ENCODE data around the gene KCNQ1. TPM values are rescaled to one million over a fixed set of nuclear protein-coding genes. Genes with fewer than 3 reads are reported as not detected.

The KCNQ1 gene
- total RNA-seq, 1 donor from 2014 or later, result 8.5 TPM

GRCh38 chr11:2569321-2569721, 124.5 kb downstream of the KCNQ1 start:
- Mint-ChIP-seq H3K36me3 (no peaks in the 10 kb centered on the region), H3K27ac (no peak overlapping the region)

GRCh38 chr11:2569731-2570210, 125.0 kb downstream of the KCNQ1 start:
- Mint-ChIP-seq H3K27me3 (ENCODE audit: low read depth) (no peaks in the 10 kb centered on the region), H3K4me3 (no peak overlapping the region), H3K27ac (no peak overlapping the region), H3K36me3 (no peaks in the 10 kb centered on the region), H3K4me1 (peaks cover 7% of the 10 kb centered on the region), H3K9me3 (no peaks in the 10 kb centered on the region)
- DNase-seq (ENCODE audit: low spot score in 2 of 2, unreplicated experiment in 2 of 2), result no peak
- no peak for TF ChIP-seq CTCF (IDR thresholded peaks at IDR 0.05; ENCODE audit: unreplicated experiment)

More at GRCh38 chr11:2569321-2569721, 124.5 kb downstream of the KCNQ1 start:
- Mint-ChIP-seq H3K27me3 (ENCODE audit: low read depth) (no peaks in the 10 kb centered on the region), H3K9me3 (no peaks in the 10 kb centered on the region), H3K4me1 (peaks cover 10% of the 10 kb centered on the region), H3K4me3 (no peak overlapping the region)
- TF ChIP-seq CTCF (IDR thresholded peaks at IDR 0.05; ENCODE audit: unreplicated experiment), result no peak
- no peak for DNase-seq (ENCODE audit: low spot score in 2 of 2, unreplicated experiment in 2 of 2)

GRCh38 chr11:2570211-2570811, 125.5 kb downstream of the KCNQ1 start:
- Mint-ChIP-seq H3K9me3 (no peaks in the 10 kb centered on the region), H3K4me1 (peaks cover 6% of the 10 kb centered on the region)

GRCh38 chr11:2570841-2571597, 126.2 kb downstream of the KCNQ1 start:
- no peak for TF ChIP-seq CTCF (IDR thresholded peaks at IDR 0.05; ENCODE audit: unreplicated experiment)
- H3K27me3 Mint-ChIP-seq (ENCODE audit: low read depth), result no peaks in the 10 kb centered on the region
- no peak for DNase-seq (ENCODE audit: low spot score in 2 of 2, unreplicated experiment in 2 of 2)
- H3K36me3 Mint-ChIP-seq, result no peaks in the 10 kb centered on the region
- H3K9me3 Mint-ChIP-seq, result no peaks in the 10 kb centered on the region
- H3K4me1 Mint-ChIP-seq, result peaks cover 6% of the 10 kb centered on the region
- H3K27ac Mint-ChIP-seq, result no peak overlapping the region
- no peak overlapping the region for H3K4me3 Mint-ChIP-seq

More at GRCh38 chr11:2570211-2570811, 125.5 kb downstream of the KCNQ1 start:
- no peaks in the 10 kb centered on the region for H3K36me3 Mint-ChIP-seq
- no peaks in the 10 kb centered on the region for H3K27me3 Mint-ChIP-seq (ENCODE audit: low read depth)
- H3K27ac Mint-ChIP-seq, result no peak overlapping the region
- no peak overlapping the region for H3K4me3 Mint-ChIP-seq
- no peak for TF ChIP-seq CTCF (IDR thresholded peaks at IDR 0.05; ENCODE audit: unreplicated experiment)
- DNase-seq (ENCODE audit: low spot score in 2 of 2, unreplicated experiment in 2 of 2), result no peak

GRCh38 chr11:2571598-2572281, 126.9 kb downstream of the KCNQ1 start:
- H3K4me1 Mint-ChIP-seq, result peaks cover 6% of the 10 kb centered on the region
- H3K9me3 Mint-ChIP-seq, result no peaks in the 10 kb centered on the region
- DNase-seq (ENCODE audit: low spot score in 2 of 2, unreplicated experiment in 2 of 2), result no peak
- H3K4me3 Mint-ChIP-seq, result no peak overlapping the region
- H3K36me3 Mint-ChIP-seq, result no peaks in the 10 kb centered on the region
- no peak overlapping the region for H3K27ac Mint-ChIP-seq
- TF ChIP-seq CTCF (IDR thresholded peaks at IDR 0.05; ENCODE audit: unreplicated experiment), result no peak
- no peaks in the 10 kb centered on the region for H3K27me3 Mint-ChIP-seq (ENCODE audit: low read depth)
